Fibroblast of villous mesenchyme (primary cell): ENCODE results near the gene LAPTM5. TPM values are rescaled to one million over a fixed set of nuclear protein-coding genes. Genes with fewer than 3 reads are reported as not detected.

Experiments
- DNase-seq: peaks from one replicate; pipeline ENCODE4 v3.0.0-alpha.2; 2010; ENCODE audit warnings: low read depth
- H3K4me3 ChIP-seq: 2 replicates; pipeline ENCODE4 v1.5.1; 2011; ENCODE audit warnings: low read depth, mild to moderate bottlenecking, low read length
- CTCF ChIP-seq: IDR thresholded peaks from 2 replicates; pipeline ENCODE4 v1.5.1; 2012; ENCODE audit warnings: low read depth, mild to moderate bottlenecking, low read length; ENCODE audit not compliant: insufficient read depth
- total RNA-seq: library from RNA; depleted of rRNA; stranded (reverse); fragments of >200 nt; gene quantifications from 2 replicates; pipeline ENCODE4 v1.2.3, GENCODE V29; 2012

Gene LAPTM5
- total RNA-seq, 1 donor: not detected

- H3K4me3 ChIP-seq: no peak overlapping the region
- no peak for DNase-seq
- TF ChIP-seq CTCF: no peak
These were observed 7.6 kb downstream of the LAPTM5 start for GRCh38 chr1:30749691-30750583.

DNA sequence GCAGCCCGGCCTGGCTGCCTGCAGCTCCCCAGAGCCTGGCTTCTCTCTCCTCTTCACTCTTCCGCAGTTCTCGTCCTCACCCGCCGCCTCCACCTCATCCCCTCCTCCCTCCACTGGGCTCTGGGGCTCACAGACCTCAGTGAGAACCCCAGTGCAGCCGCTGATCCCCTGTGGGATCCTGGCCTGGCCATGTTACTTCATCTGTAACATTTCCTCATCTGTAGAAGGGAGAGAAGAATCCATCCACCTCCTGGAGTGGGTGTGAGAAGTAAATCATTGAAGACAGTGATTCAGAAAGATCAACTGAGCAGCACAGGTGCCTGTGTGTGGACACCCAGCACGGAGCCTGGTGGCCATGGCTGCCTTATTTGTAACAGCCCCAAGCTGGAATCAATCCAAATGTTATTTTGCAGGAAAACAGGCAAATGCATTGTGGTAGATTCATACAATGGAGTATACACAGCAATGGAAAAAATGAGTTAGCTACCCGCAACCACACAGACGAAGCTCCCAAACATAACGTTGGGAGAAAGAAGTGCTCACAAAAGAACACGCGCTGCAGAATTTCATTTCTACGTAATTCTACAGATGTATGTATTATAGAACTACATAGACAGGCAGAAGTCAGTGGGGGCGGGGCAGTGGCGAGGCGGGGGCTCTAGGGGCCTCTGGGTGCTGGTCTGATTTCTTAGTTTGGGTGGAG is 8.7 kb downstream of the LAPTM5 start:
- H3K4me3 ChIP-seq: no peak overlapping the region
- no peak for TF ChIP-seq CTCF
- DNase-seq: no peak

DNA sequence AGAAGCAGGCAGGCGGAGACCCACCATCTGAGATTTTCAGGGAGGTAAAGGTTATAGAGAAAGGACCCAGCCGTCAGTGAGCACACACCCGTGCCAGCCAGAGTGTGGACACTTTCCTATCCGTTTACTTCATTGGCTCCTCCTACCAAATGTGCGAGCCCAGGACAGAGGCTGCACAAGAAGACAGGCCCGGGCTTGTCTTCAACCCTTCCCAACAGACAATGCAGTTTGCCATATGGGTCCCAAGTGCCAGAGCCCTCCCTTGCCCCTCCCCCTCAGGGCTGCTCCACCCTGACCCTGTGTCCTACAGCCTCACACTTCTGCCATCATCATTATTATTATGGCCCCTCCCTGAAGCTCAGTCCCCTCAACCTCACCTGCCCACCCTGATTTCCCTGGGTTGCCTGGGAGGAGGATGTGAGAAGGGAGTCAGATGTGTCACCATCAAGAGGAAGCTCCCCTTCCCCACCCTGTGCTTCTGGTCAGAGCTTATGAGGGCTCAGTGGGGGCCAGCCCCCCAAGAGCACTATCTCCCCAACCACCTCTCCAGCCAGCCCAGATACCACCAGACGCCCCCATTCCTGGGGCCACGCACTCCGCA is 9.4 kb downstream of the LAPTM5 start:
- no peak overlapping the region for H3K4me3 ChIP-seq
- TF ChIP-seq CTCF: no peak
- no peak for DNase-seq

- TF ChIP-seq CTCF: no peak
- no peak for DNase-seq
- H3K4me3 ChIP-seq: no peak overlapping the region
These were observed 10.3 kb downstream of the LAPTM5 start for GRCh38 chr1:30747033-30748008.

DNA sequence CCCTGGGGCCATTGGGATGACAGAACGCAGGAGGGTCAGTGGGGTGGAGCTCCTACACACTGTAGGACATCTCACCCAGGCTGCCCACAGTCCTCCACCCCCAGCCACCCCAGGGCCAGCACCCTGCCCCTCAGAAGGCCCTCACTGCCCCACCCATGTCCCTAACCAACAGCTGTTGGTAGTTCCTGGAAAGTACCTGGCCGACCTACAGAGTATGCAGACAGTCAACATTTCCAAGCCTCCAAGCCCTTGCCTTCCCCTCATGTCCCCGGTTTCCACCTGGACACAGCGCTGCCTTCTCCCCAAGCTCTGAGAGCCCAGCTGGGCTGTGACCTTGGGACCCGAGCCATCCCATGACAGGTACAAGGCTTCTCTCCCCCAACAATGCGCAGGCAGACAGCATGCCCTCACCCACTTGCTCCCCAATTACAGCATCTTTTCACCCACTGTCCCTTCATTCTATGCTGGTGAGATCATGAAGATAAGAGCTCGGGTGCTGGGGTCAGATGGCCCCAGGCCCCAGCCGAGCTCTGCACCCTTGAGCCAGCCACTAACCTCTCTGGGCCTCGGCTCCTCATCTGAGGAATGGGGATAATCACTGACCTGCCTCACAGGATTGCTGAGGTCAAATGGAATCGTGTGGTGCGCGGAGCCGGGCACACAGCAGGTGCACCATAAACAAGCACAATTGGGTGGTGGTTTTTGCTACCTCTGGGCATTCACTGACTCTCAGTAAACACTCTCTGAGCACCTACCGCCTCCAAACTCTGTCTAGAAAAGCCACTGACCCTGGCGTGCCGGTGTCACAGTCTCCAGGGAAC is 11.2 kb downstream of the LAPTM5 start:
- H3K4me3 ChIP-seq: no peak overlapping the region
- DNase-seq: no peak

More for the DNA sequence above, 11.2 kb downstream of the LAPTM5 start:
- no peak for TF ChIP-seq CTCF
